Calu3 (cell line): ENCODE results near the gene ZNF787. TPM values are rescaled to one million over a fixed set of nuclear protein-coding genes. Genes with fewer than 3 reads are reported as not detected.

Experiments used
- BruUV-seq: library from RNA; stranded (reverse); fragments of 400-500 nt; replicated peaks from 2 replicates; lab custom pipeline; 2021; lab: Mats Ljungman, UMichigan
- CTCF ChIA-PET: fragments of 300-600 bp; sonication (Branson Sonifier 250); formaldehyde crosslinking; loops from one replicate; lab custom pipeline; 2022; ENCODE audit warnings: antibody characterized with exemption; lab: Charles Lee
- DNase-seq: peaks from one replicate; pipeline ENCODE4 v3.0.0; 2022
- H3K27ac Mint-ChIP-seq: one replicate; pipeline ENCODE4 v1.8.0; 2022; ENCODE audit warnings: mixed read lengths; ENCODE audit not compliant: unreplicated experiment
- H3K27me3 Mint-ChIP-seq: one replicate; pipeline ENCODE4 v1.8.0; 2022; ENCODE audit warnings: mixed read lengths; ENCODE audit not compliant: unreplicated experiment
- H3K36me3 Mint-ChIP-seq: one replicate; pipeline ENCODE4 v1.8.0; 2022; ENCODE audit warnings: mild to moderate bottlenecking, moderate library complexity, mixed read lengths; ENCODE audit not compliant: insufficient read depth, unreplicated experiment
- H3K4me1 Mint-ChIP-seq: one replicate; pipeline ENCODE4 v1.8.0; 2022; ENCODE audit warnings: mild to moderate bottlenecking, low read depth, mixed read lengths; ENCODE audit not compliant: unreplicated experiment
- H3K4me3 Mint-ChIP-seq: one replicate; pipeline ENCODE4 v1.8.0; 2022; ENCODE audit warnings: mild to moderate bottlenecking, low read depth, moderate library complexity, mixed read lengths; ENCODE audit not compliant: unreplicated experiment
- H3K9me3 Mint-ChIP-seq: one replicate; pipeline ENCODE4 v1.8.0; 2022; ENCODE audit warnings: low read depth, mixed read lengths; ENCODE audit not compliant: unreplicated experiment
- intact Hi-C: fragments of 100-400 bp; cut with micrococcal nuclease; formaldehyde crosslinking; loops from one replicate; pipeline ENCODE4 v1.10.0; 2022; ENCODE audit not compliant: unreplicated experiment
- total RNA-seq: library from RNA; stranded (reverse); gene quantifications from 2 replicates; pipeline ENCODE4 v1.2.3, GENCODE V29; 2022
- TF ChIP-seq, protein P1 (sequence below): fragments of 200-600 bp; IDR thresholded peaks from one replicate; pipeline ENCODE4 v1.8.0; 2022; ENCODE audit warnings: antibody characterized with exemption; ENCODE audit not compliant: unreplicated experiment

ZNF787 gene
- total RNA-seq, 1 experiment from 2014 or later, result 68.5 TPM

DNA sequence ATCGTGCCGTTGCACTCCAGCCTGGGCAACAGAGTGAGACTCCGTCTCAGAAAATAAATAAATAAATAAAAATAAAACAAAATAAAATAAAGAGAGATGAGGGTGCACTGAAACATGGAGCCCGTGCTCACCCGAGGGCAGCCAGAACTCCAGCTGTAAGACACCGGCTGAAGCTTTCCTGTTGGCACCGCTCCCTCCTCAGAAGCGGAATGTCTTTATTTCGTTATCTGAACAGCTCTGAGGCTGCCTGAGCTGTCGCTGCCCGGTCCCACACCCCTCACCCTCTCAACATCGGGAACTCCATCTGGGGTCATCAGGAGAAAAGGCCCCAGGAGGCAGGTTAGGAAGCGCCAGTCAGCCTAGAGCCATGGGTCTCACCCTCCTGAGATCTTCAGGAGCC lies 24.4 kb downstream of the ZNF787 start:
- Mint-ChIP-seq H3K27me3 (no peaks in the 10 kb centered on the region), H3K9me3 (peaks cover 6% of the 10 kb centered on the region), H3K4me1 (peaks cover 13% of the 10 kb centered on the region), H3K27ac (no peak overlapping the region), H3K36me3 (peaks cover 75% of the 10 kb centered on the region), H3K4me3 (no peak overlapping the region)
- no TSS peak for BruUV-seq
- no peak for DNase-seq
- CTCF ChIA-PET, result interaction anchor here (1.1 kb wide), 1 partner anchor 9 kb away, joined by 3 read pairs; no protein-coding TSS in a partner anchor
- TF ChIP-seq, protein P1, sequence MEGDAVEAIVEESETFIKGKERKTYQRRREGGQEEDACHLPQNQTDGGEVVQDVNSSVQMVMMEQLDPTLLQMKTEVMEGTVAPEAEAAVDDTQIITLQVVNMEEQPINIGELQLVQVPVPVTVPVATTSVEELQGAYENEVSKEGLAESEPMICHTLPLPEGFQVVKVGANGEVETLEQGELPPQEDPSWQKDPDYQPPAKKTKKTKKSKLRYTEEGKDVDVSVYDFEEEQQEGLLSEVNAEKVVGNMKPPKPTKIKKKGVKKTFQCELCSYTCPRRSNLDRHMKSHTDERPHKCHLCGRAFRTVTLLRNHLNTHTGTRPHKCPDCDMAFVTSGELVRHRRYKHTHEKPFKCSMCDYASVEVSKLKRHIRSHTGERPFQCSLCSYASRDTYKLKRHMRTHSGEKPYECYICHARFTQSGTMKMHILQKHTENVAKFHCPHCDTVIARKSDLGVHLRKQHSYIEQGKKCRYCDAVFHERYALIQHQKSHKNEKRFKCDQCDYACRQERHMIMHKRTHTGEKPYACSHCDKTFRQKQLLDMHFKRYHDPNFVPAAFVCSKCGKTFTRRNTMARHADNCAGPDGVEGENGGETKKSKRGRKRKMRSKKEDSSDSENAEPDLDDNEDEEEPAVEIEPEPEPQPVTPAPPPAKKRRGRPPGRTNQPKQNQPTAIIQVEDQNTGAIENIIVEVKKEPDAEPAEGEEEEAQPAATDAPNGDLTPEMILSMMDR, result no peak
- intact Hi-C loops, result no loop called here

- no TSS peak for BruUV-seq
- Mint-ChIP-seq H3K27ac (no peak overlapping the region), H3K27me3 (no peaks in the 10 kb centered on the region), H3K4me1 (peaks cover 28% of the 10 kb centered on the region), H3K9me3 (peaks cover 6% of the 10 kb centered on the region), H3K36me3 (peaks cover 77% of the 10 kb centered on the region), H3K4me3 (no peak overlapping the region)
- CTCF ChIA-PET, result no interaction called here
- intact Hi-C loops, result loop anchor here (5.0 kb wide), 1 partner anchor 48 kb away; the partner anchor contains the start of gene ZNF444
- DNase-seq, result no peak
- TF ChIP-seq, protein P1, result no peak
Observed at GRCh38 chr19:56094449-56094848, 26.6 kb downstream of the ZNF787 start.

DNA sequence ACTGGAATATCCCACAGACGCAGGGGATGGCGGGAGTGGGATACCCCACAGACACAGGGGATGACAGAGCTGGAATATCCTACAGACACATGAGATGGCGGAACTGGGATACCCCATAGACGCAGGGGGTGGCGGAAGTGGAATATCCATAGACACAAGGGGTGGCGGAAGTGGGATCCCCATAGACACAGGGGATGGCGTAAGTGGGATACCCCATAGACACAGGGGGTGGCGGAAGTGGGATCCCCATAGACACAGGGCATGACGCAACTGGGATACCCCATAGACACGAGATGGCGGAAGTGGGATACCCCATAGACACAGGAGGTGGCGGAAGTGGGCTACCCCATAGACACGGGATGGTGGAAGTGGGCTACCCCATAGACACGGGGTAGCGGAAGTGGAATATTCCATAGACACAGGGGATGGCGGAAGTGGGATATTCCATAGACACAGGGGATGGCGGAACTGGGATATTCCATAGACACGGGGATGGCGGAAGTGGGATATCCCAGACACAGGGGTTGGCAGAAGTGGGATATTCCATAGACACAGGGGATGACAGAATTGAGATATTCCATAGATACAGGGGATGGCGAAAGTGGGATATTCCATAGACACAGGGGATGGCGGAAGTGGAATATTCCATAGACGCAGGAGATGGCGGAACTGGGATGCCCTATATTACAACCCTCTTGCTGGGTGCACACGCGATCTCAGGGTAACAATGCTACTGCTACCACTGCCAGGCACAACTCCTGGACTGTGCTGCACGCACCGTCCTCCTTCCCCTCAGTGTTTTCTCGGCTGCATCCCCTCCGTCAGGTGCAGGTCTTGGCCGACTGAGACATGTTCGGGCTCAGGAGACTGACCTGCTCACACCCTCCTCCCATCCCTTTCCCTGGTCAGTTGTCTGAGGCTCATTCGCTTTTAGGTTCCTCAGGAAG lies 28.1 kb downstream of the ZNF787 start:
- H3K27me3 Mint-ChIP-seq, result no peaks in the 10 kb centered on the region
- H3K27ac Mint-ChIP-seq, result peak overlapping the region; percentile 91
- peaks cover 6% of the 10 kb centered on the region for H3K9me3 Mint-ChIP-seq
- H3K36me3 Mint-ChIP-seq, result peaks cover 76% of the 10 kb centered on the region
- no peak for DNase-seq
- TF ChIP-seq, protein P1, result no peak
- peaks cover 28% of the 10 kb centered on the region for H3K4me1 Mint-ChIP-seq
- CTCF ChIA-PET, result no interaction called here
- H3K4me3 Mint-ChIP-seq, result peak overlapping the region; percentile 66
- intact Hi-C loops, result loop anchor here (5.0 kb wide), 1 partner anchor 49 kb away; the partner anchor contains the start of gene ZNF444
- BruUV-seq, result no TSS peak

GRCh38 chr19:56091751-56092546 lies 29.1 kb downstream of the ZNF787 start:
- Mint-ChIP-seq H3K36me3 (peaks cover 85% of the 10 kb centered on the region), H3K9me3 (peaks cover 6% of the 10 kb centered on the region), H3K27me3 (no peaks in the 10 kb centered on the region), H3K4me1 (peaks cover 28% of the 10 kb centered on the region), H3K4me3 (peak overlapping the region; percentile 66), H3K27ac (peak overlapping the region; percentile 91)
- BruUV-seq, result TSS peak; percentile 84
- DNase-seq, result peak; percentile 70
- intact Hi-C loops, result loop anchor here (1.0 to 5.0 kb wide), 2 partner anchors 27 to 50 kb away; partner anchors contain the start of gene ZNF444
- CTCF ChIA-PET, result interaction anchor here (0.7 to 2.6 kb wide), 5 partner anchors 12 to 241 kb away, joined by 3 to 23 read pairs (median 4); no protein-coding TSS in a partner anchor
- TF ChIP-seq, protein P1, result no peak
